ENCODE results near the gene DGKB. TPM values are rescaled to one million over a fixed set of nuclear protein-coding genes. Genes with fewer than 3 reads are reported as not detected.

DGKB gene
- total and polyA plus RNA-seq, 2 donors from 2014 or later, result 0.26 to 1.5 TPM

DNA sequence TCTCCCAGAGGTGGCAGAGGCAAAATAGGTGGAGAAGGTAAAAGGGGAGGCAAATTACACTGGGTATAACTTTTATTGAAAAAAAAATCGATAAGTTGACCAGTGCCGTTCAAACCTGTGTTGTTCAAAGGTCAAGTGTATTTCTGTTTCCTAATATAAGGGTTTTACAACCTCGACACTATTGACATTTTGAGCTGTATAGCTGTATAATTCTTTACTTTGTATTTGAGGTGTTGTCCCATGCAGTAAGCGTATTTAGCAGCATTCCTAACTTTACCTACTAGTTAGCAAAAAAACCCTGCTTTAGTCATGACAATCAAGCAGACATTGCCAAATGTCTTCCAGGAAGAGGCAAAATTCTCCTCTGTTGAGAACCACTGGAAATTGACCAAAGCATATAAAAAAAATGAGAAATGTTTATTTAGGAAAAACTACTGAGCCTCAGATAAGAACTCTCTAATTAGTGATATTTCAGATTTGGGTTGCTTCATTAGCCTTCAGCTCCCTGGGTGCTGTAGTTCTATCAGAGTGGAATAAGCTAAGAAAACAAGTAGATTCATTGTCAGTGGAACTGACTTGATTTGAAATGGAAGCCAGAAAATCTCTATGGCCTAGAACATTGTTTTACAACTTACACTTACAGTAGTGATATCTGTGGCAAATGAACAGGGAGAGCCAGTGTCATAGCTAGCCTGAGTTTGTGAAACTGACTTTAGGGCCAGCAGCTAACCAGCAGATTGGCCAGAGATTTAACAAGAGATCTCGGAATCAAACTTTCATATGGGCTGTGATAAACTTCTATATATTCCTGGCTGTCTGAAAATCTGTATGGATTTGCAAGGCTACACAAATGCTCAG lies 331.6 kb downstream of the DGKB start:
- Histone ChIP-seq H3K4me3 (ENCODE audit: low read length in 3 of 3) (no peak overlapping the region), H3K36me3 (ENCODE audit: control insufficient read depth in 2 of 3, insufficient read depth in 3 of 3, low read length in 3 of 3) (no peaks in the 10 kb centered on the region), H3K27ac (ENCODE audit: low read depth in 2 of 2, low read length in 2 of 2) (no peak overlapping the region), H3K4me1 (ENCODE audit: control insufficient read depth in 2 of 3, insufficient read depth in 2 of 3, low read depth in 1 of 3, low read length in 3 of 3) (no peaks in the 10 kb centered on the region), H3K9me3 (ENCODE audit: control insufficient read depth in 2 of 3, insufficient read depth in 1 of 3, low read length in 3 of 3) (no peaks in the 10 kb centered on the region), H3K27me3 (ENCODE audit: control insufficient read depth, insufficient read depth, low read length) (no peaks in the 10 kb centered on the region), H3K9ac (ENCODE audit: low read length in 3 of 3) (no peak overlapping the region)
- no peak for DNase-seq
- no peak for FAIRE-seq
- intact Hi-C loops (cut with DNase I), result no loop called here
- TF ChIP-seq, protein P1, sequence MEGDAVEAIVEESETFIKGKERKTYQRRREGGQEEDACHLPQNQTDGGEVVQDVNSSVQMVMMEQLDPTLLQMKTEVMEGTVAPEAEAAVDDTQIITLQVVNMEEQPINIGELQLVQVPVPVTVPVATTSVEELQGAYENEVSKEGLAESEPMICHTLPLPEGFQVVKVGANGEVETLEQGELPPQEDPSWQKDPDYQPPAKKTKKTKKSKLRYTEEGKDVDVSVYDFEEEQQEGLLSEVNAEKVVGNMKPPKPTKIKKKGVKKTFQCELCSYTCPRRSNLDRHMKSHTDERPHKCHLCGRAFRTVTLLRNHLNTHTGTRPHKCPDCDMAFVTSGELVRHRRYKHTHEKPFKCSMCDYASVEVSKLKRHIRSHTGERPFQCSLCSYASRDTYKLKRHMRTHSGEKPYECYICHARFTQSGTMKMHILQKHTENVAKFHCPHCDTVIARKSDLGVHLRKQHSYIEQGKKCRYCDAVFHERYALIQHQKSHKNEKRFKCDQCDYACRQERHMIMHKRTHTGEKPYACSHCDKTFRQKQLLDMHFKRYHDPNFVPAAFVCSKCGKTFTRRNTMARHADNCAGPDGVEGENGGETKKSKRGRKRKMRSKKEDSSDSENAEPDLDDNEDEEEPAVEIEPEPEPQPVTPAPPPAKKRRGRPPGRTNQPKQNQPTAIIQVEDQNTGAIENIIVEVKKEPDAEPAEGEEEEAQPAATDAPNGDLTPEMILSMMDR (IDR thresholded peaks at IDR 0.05; ENCODE audit: borderline replicate concordance, extremely low read depth, insufficient read depth), result no peak

DNA sequence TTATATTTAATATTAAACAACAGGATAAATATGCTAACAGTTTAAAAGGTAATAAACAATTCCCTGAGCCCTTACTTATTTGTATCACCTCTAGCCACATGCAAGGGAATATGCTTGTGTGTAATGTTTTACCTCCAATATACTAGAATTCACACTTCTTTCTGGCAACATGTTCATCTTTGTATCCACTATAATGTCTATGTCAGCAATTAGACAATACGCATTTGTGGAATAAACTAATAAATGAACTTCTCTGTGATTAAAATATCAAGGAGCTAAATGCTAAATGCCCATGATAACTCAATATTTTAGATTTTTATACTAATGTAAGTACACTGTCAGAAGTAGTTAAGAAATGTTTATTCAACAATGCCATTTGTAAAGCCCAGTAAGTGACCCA lies 350.5 kb downstream of the DGKB start:
- TF ChIP-seq, protein P1 (IDR thresholded peaks at IDR 0.05; ENCODE audit: borderline replicate concordance, extremely low read depth, insufficient read depth), result no peak
- no peak overlapping the region for H3K4me3 ChIP-seq (ENCODE audit: low read length in 3 of 3)
- H3K36me3 ChIP-seq (ENCODE audit: control insufficient read depth in 2 of 3, insufficient read depth in 3 of 3, low read length in 3 of 3), result no peaks in the 10 kb centered on the region
- no peak overlapping the region for H3K27ac ChIP-seq (ENCODE audit: low read depth in 2 of 2, low read length in 2 of 2)
- DNase-seq (no peak), FAIRE-seq (no peak)
- intact Hi-C loops (cut with DNase I), result no loop called here
- H3K9ac ChIP-seq (ENCODE audit: low read length in 3 of 3), result no peak overlapping the region
- H3K27me3 ChIP-seq (ENCODE audit: control insufficient read depth, insufficient read depth, low read length), result no peaks in the 10 kb centered on the region
- H3K4me1 ChIP-seq (ENCODE audit: control insufficient read depth in 2 of 3, insufficient read depth in 2 of 3, low read depth in 1 of 3, low read length in 3 of 3), result no peaks in the 10 kb centered on the region
- no peaks in the 10 kb centered on the region for H3K9me3 ChIP-seq (ENCODE audit: control insufficient read depth in 2 of 3, insufficient read depth in 1 of 3, low read length in 3 of 3)

DNA sequence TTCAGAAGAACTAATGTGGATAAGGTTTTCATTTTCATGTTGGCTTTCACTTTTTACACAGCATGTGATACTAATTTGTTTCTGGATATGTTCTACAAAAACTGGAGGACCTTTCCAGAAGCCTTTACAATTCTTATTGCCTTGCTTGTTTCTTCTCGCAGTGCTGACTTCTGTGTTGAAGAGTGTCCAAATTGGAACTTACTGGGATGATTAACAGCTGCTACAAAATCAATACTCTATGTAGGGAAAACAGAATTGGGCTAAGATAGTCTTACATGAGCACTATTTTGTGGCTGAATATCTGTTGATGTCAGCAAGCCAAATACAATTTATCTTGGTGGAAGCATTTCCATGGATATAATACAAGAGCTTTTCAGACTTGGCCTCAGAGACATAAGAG lies 351.2 kb downstream of the DGKB start:
- H3K9me3 ChIP-seq (ENCODE audit: control insufficient read depth in 2 of 3, insufficient read depth in 1 of 3, low read length in 3 of 3), result no peaks in the 10 kb centered on the region
- no peak overlapping the region for H3K4me3 ChIP-seq (ENCODE audit: low read length in 3 of 3)
- H3K4me1 ChIP-seq (ENCODE audit: control insufficient read depth in 2 of 3, insufficient read depth in 2 of 3, low read depth in 1 of 3, low read length in 3 of 3), result no peaks in the 10 kb centered on the region
- H3K36me3 ChIP-seq (ENCODE audit: control insufficient read depth in 2 of 3, insufficient read depth in 3 of 3, low read length in 3 of 3), result no peaks in the 10 kb centered on the region
- DNase-seq (no peak), FAIRE-seq (no peak)
- no peaks in the 10 kb centered on the region for H3K27me3 ChIP-seq (ENCODE audit: control insufficient read depth, insufficient read depth, low read length)
- TF ChIP-seq, protein P1 (IDR thresholded peaks at IDR 0.05; ENCODE audit: borderline replicate concordance, extremely low read depth, insufficient read depth), result no peak
- H3K9ac ChIP-seq (ENCODE audit: low read length in 3 of 3), result no peak overlapping the region
- intact Hi-C loops (cut with DNase I), result no loop called here
- no peak overlapping the region for H3K27ac ChIP-seq (ENCODE audit: low read depth in 2 of 2, low read length in 2 of 2)

Data from kidney (tissue), 14 donors.